Psoas muscle (tissue), 8 donors: ENCODE measurements around the gene HEYL. TPM values are rescaled to one million over a fixed set of nuclear protein-coding genes. Genes with fewer than 3 reads are reported as not detected.

Experiments
- ATAC-seq, 4 donors: fragments of 200-7000 bp; cut with Tn5 transposase; one replicate each; pipeline ENCODE4 v1.9.1; 2020; ENCODE audit warnings: moderate library complexity in 3 of 4, mild to moderate bottlenecking in 2 of 4
- DNase-seq, 2 donors: peaks; one replicate each; pipeline ENCODE4 v3.0.0-alpha.2; 2020
- H3K27ac ChIP-seq: fragments of 200-600 bp; one replicate; pipeline ENCODE4 v1.8.0; 2022
- H3K27me3 ChIP-seq, 3 donors: fragments of 200-600 bp in 1 of 3; one replicate each; pipeline versions ENCODE4 v1.6.1 to v1.8.0; 2013 to 2022; ENCODE audit warnings: low read length in 2 of 3, mild to moderate bottlenecking in 2 of 3, moderate library complexity in 1 of 3; ENCODE audit not compliant: insufficient read depth in 3 of 3
- H3K36me3 ChIP-seq, 2 donors: fragments of 200-600 bp in 1 of 2; one replicate each; pipeline versions ENCODE4 v1.6.1 to v1.8.0; 2013 to 2022; ENCODE audit warnings: low read depth in 1 of 2, mild to moderate bottlenecking in 1 of 2, moderate library complexity in 1 of 2; ENCODE audit not compliant: insufficient read depth in 1 of 2
- H3K4me1 ChIP-seq: fragments of 200-600 bp; one replicate; pipeline ENCODE4 v1.8.0; 2022
- H3K4me3 ChIP-seq: fragments of 200-600 bp; one replicate; pipeline ENCODE4 v1.8.0; 2022; ENCODE audit warnings: mild to moderate bottlenecking
- H3K9me3 ChIP-seq: fragments of 200-600 bp; one replicate; pipeline ENCODE4 v1.8.0; 2022
- CTCF ChIP-seq: fragments of 200-600 bp; IDR thresholded peaks from one replicate; pipeline ENCODE4 v1.8.0; 2022; ENCODE audit warnings: antibody characterized with exemption
- WGBS, 3 donors: extraction: QIAGEN DNeasy Blood & Tissue Kit; methylation state at CpG; one replicate each; pipeline versions ENCODE4 v1.1.6 to v1.1.7; 2013; 5-methylcytosine and 5-hydroxymethylcytosine counted together
- intact Hi-C, 2 donors: fragments of 100-400 bp; cut with DNase I; formaldehyde crosslinking; loops; one replicate each; pipeline versions ENCODE4 v1.11.0 to v1.14.2; 2022
- polyA plus RNA-seq, 3 donors: library from polyadenylated mRNA; stranded (reverse); fragments of 200-250 nt; gene quantifications; one replicate each; pipeline ENCODE4 v1.2.3, GENCODE V29; 2013
- total RNA-seq, 4 donors: library from RNA; stranded (reverse); fragmentation: NEBNext Ultra II Directional in 2 of 4; extraction: Animal tissue kit (Norgen Biotek cat#: 25700) in 2 of 4; gene quantifications; one replicate each; pipeline versions ENCODE4 v1.2.1 to v1.2.4, GENCODE V29; 2021 to 2023
- donor health status: healthy with polysubstance abuse.
- donor health status: DM: no; HTN: no; CAD: no; lungs with moderate emphysema.
- donor health status: Bipolar disorder and iron deficiency.
- donor health status: healthy.
- donor health status: DM: yes; HTN: yes; CAD: no.
- donor health status: DM: no; HTN: no; CAD: no.
- donor health status: DM: no; HTN: no; CAD: no.
- donor health status: DM: yes; HTN: yes; CAD: no.

HEYL gene
- total and polyA plus RNA-seq, 7 donors, result 2.1 to 10.0 (median 5.8) TPM

GRCh38 chr1:39622427-39622826, 17.0 kb downstream of the HEYL start:
- WGBS, 3 donors, result 90 to 98% (median 98%) methylated on average over 3 of the region's 3 CpGs
- TF ChIP-seq CTCF, result no peak
- DNase-seq (no peak), ATAC-seq (no peak)
- Histone ChIP-seq H3K36me3 (no peaks in the 10 kb centered on the region), H3K27me3 (no peaks in the 10 kb centered on the region), H3K27ac (no peak overlapping the region), H3K4me3 (no peak overlapping the region), H3K9me3 (no peaks in the 10 kb centered on the region), H3K4me1 (peaks cover 16% of the 10 kb centered on the region)
- intact Hi-C loops, result no loop called here

DNA sequence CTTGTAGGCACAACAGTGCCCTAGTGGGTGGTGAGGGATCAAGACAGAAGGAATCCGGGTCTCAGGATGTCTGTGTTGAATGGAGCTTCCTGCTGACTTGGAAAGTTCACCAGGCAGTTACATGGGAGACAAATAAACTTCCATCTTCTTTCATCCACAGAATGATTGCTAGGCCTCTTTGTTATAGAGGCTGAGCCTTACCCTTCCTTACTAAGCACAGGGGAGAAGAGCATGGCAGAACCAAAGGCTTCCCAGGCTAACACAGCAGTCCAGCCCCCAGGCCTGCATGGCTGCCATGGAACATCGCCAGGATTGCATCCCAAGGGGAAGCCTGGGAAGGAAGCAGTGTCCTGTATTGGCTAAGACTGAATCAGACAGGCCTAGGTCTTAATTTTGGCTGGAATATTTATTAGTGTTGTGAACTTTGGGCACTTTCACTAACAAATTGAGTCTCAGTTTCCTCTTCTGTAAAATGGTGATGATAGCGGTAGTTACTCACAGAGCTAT, 18.7 kb downstream of the HEYL start:
- Histone ChIP-seq H3K4me1 (peaks cover 7% of the 10 kb centered on the region), H3K36me3 (no peaks in the 10 kb centered on the region), H3K9me3 (no peaks in the 10 kb centered on the region), H3K27me3 (no peaks in the 10 kb centered on the region), H3K27ac (no peak overlapping the region), H3K4me3 (no peak overlapping the region)
- 80 to 86% (median 85%) methylated on average over 3 of the region's 3 CpGs for WGBS, 3 donors
- ATAC-seq, result no peak
- intact Hi-C loops, result no loop called here
- peak in 1 of 2 donors; percentile 26 for DNase-seq
- no peak for TF ChIP-seq CTCF

GRCh38 chr1:39617488-39618049, 21.9 kb downstream of the HEYL start:
- ATAC-seq, result no peak

GRCh38 chr1:39615086-39615673, 24.3 kb downstream of the HEYL start:
- no peak for TF ChIP-seq CTCF
- no peaks in the 10 kb centered on the region for H3K9me3 ChIP-seq
- no peaks in the 10 kb centered on the region for H3K4me1 ChIP-seq
- no peaks in the 10 kb centered on the region for H3K27me3 ChIP-seq
- no peaks in the 10 kb centered on the region for H3K36me3 ChIP-seq
- WGBS, 3 donors, result 77 to 78% (median 77%) methylated on average over 8 of the region's 8 CpGs
- intact Hi-C loops, result no loop called here
- no peak overlapping the region for H3K27ac ChIP-seq
- DNase-seq, result no peak
- ATAC-seq, result no peak
- H3K4me3 ChIP-seq, result no peak overlapping the region

More at GRCh38 chr1:39617488-39618049, 21.9 kb downstream of the HEYL start:
- TF ChIP-seq CTCF, result no peak
- Histone ChIP-seq H3K9me3 (no peaks in the 10 kb centered on the region), H3K4me1 (no peaks in the 10 kb centered on the region), H3K27ac (no peak overlapping the region), H3K36me3 (no peaks in the 10 kb centered on the region), H3K27me3 (no peaks in the 10 kb centered on the region), H3K4me3 (no peak overlapping the region)
- DNase-seq, result no peak
- WGBS, 3 donors, result 82 to 92% (median 84%) methylated on average over 4 of the region's 4 CpGs
- intact Hi-C loops, result no loop called here

GRCh38 chr1:39614488-39614887, 25.0 kb downstream of the HEYL start:
- no peak for DNase-seq
- no peak overlapping the region for H3K4me3 ChIP-seq
- no peaks in the 10 kb centered on the region for H3K4me1 ChIP-seq
- no peaks in the 10 kb centered on the region for H3K9me3 ChIP-seq
- WGBS, 3 donors, result 92 to 96% (median 96%) methylated on average over 6 of the region's 6 CpGs
- no peaks in the 10 kb centered on the region for H3K27me3 ChIP-seq
- ATAC-seq, result no peak
- no peak for TF ChIP-seq CTCF
- H3K36me3 ChIP-seq, result no peaks in the 10 kb centered on the region
- intact Hi-C loops, result no loop called here
- H3K27ac ChIP-seq, result no peak overlapping the region
